Hepatocyte (in vitro differentiated cells): Measurements from ENCODE around the gene TAF6L. TPM values are rescaled to one million over a fixed set of nuclear protein-coding genes. Genes with fewer than 3 reads are reported as not detected.

Experiments used
- DNase-seq: peaks from one replicate; pipeline ENCODE4 v3.0.0-alpha.2; 2016; ENCODE audit warnings: low spot score
- H2AFZ ChIP-seq: fragments of 200-600 bp; sonication (generic); 2 replicates; pipeline ENCODE4 v1.6.0; 2016; ENCODE audit warnings: antibody characterized with exemption, mild to moderate bottlenecking
- H3K27ac ChIP-seq: fragments of 200-600 bp; sonication (generic); 2 replicates; pipeline ENCODE4 v1.5.1; 2016; ENCODE audit warnings: mild to moderate bottlenecking
- H3K27me3 ChIP-seq: fragments of 200-600 bp; sonication (generic); 2 replicates; pipeline ENCODE4 v1.6.1; 2016
- H3K36me3 ChIP-seq: fragments of 200-600 bp; sonication (generic); replicated peaks from 2 replicates; pipeline ENCODE4 v1.5.1; 2016; ENCODE audit warnings: low read depth; ENCODE audit not compliant: insufficient read depth
- H3K4me1 ChIP-seq: fragments of 200-600 bp; sonication (generic); 2 replicates; pipeline ENCODE4 v1.5.1; 2016; ENCODE audit warnings: mild to moderate bottlenecking, moderate library complexity; ENCODE audit not compliant: insufficient read depth
- H3K4me2 ChIP-seq: fragments of 200-600 bp; sonication (generic); 2 replicates; pipeline ENCODE4 v1.6.0; 2016
- H3K4me3 ChIP-seq: fragments of 200-600 bp; sonication (generic); 2 replicates; pipeline ENCODE4 v1.5.1; 2016; ENCODE audit warnings: mild to moderate bottlenecking
- H3K79me2 ChIP-seq: fragments of 200-600 bp; sonication (generic); 2 replicates; pipeline ENCODE4 v1.6.0; 2017; ENCODE audit warnings: mild to moderate bottlenecking
- H3K9me2 ChIP-seq: fragments of 200-600 bp; sonication (generic); replicated peaks from 2 replicates; pipeline ENCODE4 v1.6.0; 2017; ENCODE audit warnings: mild to moderate bottlenecking; ENCODE audit not compliant: insufficient read depth
- H3K9me3 ChIP-seq: fragments of 200-600 bp; sonication (generic); 2 replicates; pipeline ENCODE4 v1.5.1; 2016; ENCODE audit warnings: low read depth, mild to moderate bottlenecking
- H4K20me1 ChIP-seq: fragments of 200-600 bp; sonication (generic); 2 replicates; pipeline ENCODE4 v1.6.0; 2016; ENCODE audit warnings: mild to moderate bottlenecking; ENCODE audit not compliant: insufficient read depth, poor library complexity, severe bottlenecking
- EZH2 ChIP-seq: fragments of 200-600 bp; sonication (generic); IDR thresholded peaks from 2 replicates; pipeline ENCODE4 v1.6.1; 2016; ENCODE audit warnings: antibody characterized with exemption, mild to moderate bottlenecking, borderline replicate concordance
- EZH2phosphoT487 ChIP-seq: fragments of 200-600 bp; sonication (generic); IDR thresholded peaks from one replicate; pipeline ENCODE4 v1.6.1; 2018; ENCODE audit warnings: antibody characterized with exemption, mild to moderate bottlenecking, low read depth, moderate library complexity; ENCODE audit not compliant: unreplicated experiment, severe bottlenecking
- WGBS: methylation state at CpG from one replicate; pipeline ENCODE4 v1.1.6; 2016; ENCODE audit warnings: low lambda C conversion rate; ENCODE audit errors: missing lambda C conversion rate; 5-methylcytosine and 5-hydroxymethylcytosine counted together
- polyA plus RNA-seq: library from polyadenylated mRNA; unstranded; fragments of >200 nt; fragmentation: Nextera tagmentation; extraction: Ambion mirVana; gene quantifications from 2 replicates; pipeline ENCODE4 v1.2.1, GENCODE V29; 2016
- total RNA-seq: library from RNA; depleted of rRNA; stranded (reverse); fragments of >200 nt; gene quantifications from 2 replicates; pipeline ENCODE4 v1.2.3, GENCODE V29; 2014
- TF ChIP-seq, protein P1 (sequence below): fragments of 200-600 bp; sonication (generic); IDR thresholded peaks from 2 replicates; pipeline ENCODE4 v1.5.1; 2016; ENCODE audit warnings: antibody characterized with exemption, mild to moderate bottlenecking; ENCODE audit not compliant: poor library complexity

Gene TAF6L
- total and polyA plus RNA-seq, 2 experiments from 2014 or later = 20.5 to 36.0 TPM

DNA sequence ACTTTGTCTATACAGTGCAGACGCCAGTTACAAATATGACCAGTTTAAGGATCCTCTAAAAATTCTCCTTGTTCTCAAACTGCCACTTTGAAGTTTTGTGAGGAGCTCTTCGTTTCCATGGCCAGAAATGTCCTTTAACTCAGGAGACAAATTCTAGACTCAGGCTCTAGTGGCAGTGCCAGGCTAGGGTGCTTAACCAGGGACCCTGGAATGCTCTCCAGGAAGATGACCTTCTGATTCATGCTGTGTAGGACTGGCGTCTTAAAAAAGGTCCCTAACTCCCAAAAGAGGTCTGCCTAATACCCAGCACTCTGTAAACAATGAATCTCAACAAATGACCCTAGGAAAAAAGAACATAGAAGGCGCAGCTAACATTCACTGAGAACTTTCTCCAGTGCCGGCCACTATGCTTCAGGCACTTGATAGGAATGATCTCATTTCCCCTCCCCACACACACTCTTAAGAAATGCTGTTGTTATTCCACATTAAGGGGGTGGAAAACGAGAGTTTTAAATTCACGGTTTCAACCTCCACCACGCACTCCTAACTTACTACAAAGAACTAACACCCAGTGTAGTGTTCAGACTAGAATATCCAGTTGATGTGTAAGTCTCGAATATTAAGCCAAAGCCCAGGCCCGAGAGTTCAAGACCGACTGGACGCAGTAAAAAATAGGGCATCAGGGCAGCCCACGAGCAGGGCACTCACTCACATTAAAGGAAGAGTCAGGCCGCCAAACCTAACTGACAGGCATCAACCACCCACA lies 33.3 kb downstream of the TAF6L start:
- no peaks in the 10 kb centered on the region for H3K9me2 ChIP-seq
- H3K4me2 ChIP-seq = peak overlapping the region; percentile 82
- no peak overlapping the region for H2AFZ ChIP-seq
- no peaks in the 10 kb centered on the region for H4K20me1 ChIP-seq
- peaks cover 19% of the 10 kb centered on the region for H3K4me1 ChIP-seq
- H3K27me3 ChIP-seq = no peaks in the 10 kb centered on the region
- DNase-seq = peak; percentile 39
- H3K79me2 ChIP-seq = peaks cover 32% of the 10 kb centered on the region
- TF ChIP-seq, protein P1, sequence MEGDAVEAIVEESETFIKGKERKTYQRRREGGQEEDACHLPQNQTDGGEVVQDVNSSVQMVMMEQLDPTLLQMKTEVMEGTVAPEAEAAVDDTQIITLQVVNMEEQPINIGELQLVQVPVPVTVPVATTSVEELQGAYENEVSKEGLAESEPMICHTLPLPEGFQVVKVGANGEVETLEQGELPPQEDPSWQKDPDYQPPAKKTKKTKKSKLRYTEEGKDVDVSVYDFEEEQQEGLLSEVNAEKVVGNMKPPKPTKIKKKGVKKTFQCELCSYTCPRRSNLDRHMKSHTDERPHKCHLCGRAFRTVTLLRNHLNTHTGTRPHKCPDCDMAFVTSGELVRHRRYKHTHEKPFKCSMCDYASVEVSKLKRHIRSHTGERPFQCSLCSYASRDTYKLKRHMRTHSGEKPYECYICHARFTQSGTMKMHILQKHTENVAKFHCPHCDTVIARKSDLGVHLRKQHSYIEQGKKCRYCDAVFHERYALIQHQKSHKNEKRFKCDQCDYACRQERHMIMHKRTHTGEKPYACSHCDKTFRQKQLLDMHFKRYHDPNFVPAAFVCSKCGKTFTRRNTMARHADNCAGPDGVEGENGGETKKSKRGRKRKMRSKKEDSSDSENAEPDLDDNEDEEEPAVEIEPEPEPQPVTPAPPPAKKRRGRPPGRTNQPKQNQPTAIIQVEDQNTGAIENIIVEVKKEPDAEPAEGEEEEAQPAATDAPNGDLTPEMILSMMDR = no peak
- no peak for TF ChIP-seq EZH2phosphoT487
- TF ChIP-seq EZH2 = no peak
- no peaks in the 10 kb centered on the region for H3K9me3 ChIP-seq
- WGBS = 9% methylated on average over 14 of the region's 14 CpGs
- peak overlapping the region; percentile 68 for H3K27ac ChIP-seq
- H3K36me3 ChIP-seq = no peaks in the 10 kb centered on the region
- H3K4me3 ChIP-seq = peak overlapping the region; percentile 67

DNA sequence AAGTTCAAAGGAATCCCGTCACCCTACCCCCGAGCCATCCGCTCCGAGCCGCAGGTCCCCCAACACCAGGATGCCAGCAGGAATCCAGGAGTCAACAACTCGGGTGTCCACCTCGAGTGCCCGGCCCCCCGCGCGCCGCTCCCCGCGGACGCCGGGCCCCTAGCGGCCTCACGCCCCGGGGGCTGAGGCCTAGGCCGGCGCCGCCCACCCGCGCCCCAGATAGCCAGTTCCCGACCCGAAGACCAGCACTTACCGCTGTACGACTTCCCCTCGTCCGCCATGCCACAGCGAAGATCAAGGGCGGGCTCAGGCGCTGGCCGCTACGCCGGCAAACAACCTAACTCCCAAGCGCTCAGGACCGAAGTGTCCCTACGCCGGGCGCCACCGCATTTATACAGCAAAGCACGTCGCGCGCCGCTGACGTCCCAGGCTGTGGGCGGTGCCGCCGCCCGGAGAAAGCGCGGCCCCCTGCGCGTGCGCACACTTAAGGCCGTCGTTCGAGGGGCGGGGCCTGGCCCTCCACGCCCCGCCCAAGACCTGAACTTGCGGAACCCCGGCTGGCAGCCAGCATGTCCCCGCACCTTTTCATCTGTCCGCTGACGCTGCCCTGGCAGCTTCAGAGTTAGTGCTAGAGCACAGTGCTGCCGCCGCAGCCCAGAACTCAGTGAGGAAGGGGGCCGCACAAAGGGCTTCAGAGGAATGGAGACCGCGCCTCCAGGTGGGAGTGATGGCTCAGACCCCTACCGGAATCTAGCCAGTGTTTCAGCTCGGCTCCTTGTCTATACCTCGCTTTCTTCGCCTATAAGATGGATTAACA lies 34.1 kb downstream of the TAF6L start, which contains the start of gene NXF1:
Gene NXF1, minus strand, starts transcription at position 365 of the 817 bp plus-strand sequence. Its CDS starts 84 bp downstream, at position 281.
- Histone ChIP-seq H3K9me3 (no peaks in the 10 kb centered on the region), H3K9me2 (no peaks in the 10 kb centered on the region), H2AFZ (peak within 1 kb of the TSS; percentile 62), H3K4me1 (peaks cover 19% of the 10 kb centered on the region), H3K27ac (peak within 1 kb of the TSS; percentile 86), H3K79me2 (peaks cover 32% of the 10 kb centered on the region), H4K20me1 (no peaks in the 10 kb centered on the region), H3K27me3 (no peaks in the 10 kb centered on the region), H3K36me3 (no peaks in the 10 kb centered on the region), H3K4me3 (peak within 1 kb of the TSS; percentile 67), H3K4me2 (peak within 1 kb of the TSS; percentile 83)
- TF ChIP-seq, protein P1 = peak; percentile 3
- no peak for TF ChIP-seq EZH2
- WGBS = 1% methylated on average over 74 of the region's 77 CpGs
- DNase-seq = peak; percentile 98

- TF ChIP-seq, protein P1 = no peak
- TF ChIP-seq EZH2 (no peak), EZH2phosphoT487 (no peak)
- peak overlapping the region; percentile 83 for H3K4me2 ChIP-seq
- H3K27me3 ChIP-seq = no peaks in the 10 kb centered on the region
- no peaks in the 10 kb centered on the region for H3K36me3 ChIP-seq
- H2AFZ ChIP-seq = peak overlapping the region; percentile 62
- DNase-seq = no peak
- peaks cover 31% of the 10 kb centered on the region for H3K79me2 ChIP-seq
- peak overlapping the region; percentile 47 for H3K4me3 ChIP-seq
- no peaks in the 10 kb centered on the region for H4K20me1 ChIP-seq
- no peaks in the 10 kb centered on the region for H3K9me3 ChIP-seq
- 34% methylated on average over 12 of the region's 12 CpGs for WGBS
- H3K4me1 ChIP-seq = peaks cover 19% of the 10 kb centered on the region
- no peaks in the 10 kb centered on the region for H3K9me2 ChIP-seq
- peak overlapping the region; percentile 86 for H3K27ac ChIP-seq
Observed at GRCh38 chr11:62805961-62806441, 34.8 kb downstream of the TAF6L start.
